Parathyroid adenoma (tissue), 2 donors: ENCODE data around the gene RETSAT.
"Not testable (repeated sequence)": the region's sequence is repeated elsewhere in the genome, so short reads cannot be mapped to it uniquely, and the experiment has no call there.

Experiments used
- H2AFZ ChIP-seq: fragments of 300-600 bp; sonication (generic); one replicate; pipeline ENCODE4 v1.7.0; 2017; ENCODE audit warnings: antibody characterized with exemption, mild to moderate bottlenecking
- H3K27ac ChIP-seq: fragments of 300-600 bp; sonication (generic); one replicate; pipeline ENCODE4 v1.7.0; 2017
- H3K27me3 ChIP-seq: fragments of 300-600 bp; sonication (generic); one replicate; pipeline ENCODE4 v1.7.0; 2017; ENCODE audit warnings: low read length; ENCODE audit not compliant: control insufficient read depth, insufficient read depth
- H3K36me3 ChIP-seq: fragments of 300-600 bp; sonication (generic); one replicate; pipeline ENCODE4 v1.7.0; 2017; ENCODE audit warnings: low read length; ENCODE audit not compliant: control insufficient read depth, insufficient read depth
- H3K4me1 ChIP-seq: fragments of 300-600 bp; sonication (generic); one replicate; pipeline ENCODE4 v1.7.0; 2017; ENCODE audit warnings: control low read depth
- H3K4me2 ChIP-seq: fragments of 300-600 bp; sonication (generic); one replicate; pipeline ENCODE4 v1.7.0; 2017; ENCODE audit warnings: low read length
- H3K4me3 ChIP-seq: fragments of 300-600 bp; sonication (generic); one replicate; pipeline ENCODE4 v1.7.0; 2017; ENCODE audit warnings: low read depth, low read length
- H3K79me2 ChIP-seq: fragments of 300-600 bp; sonication (generic); one replicate; pipeline ENCODE4 v1.7.0; 2017; ENCODE audit warnings: control low read depth
- H3K9ac ChIP-seq: fragments of 300-600 bp; sonication (generic); one replicate; pipeline ENCODE4 v1.7.0; 2017; ENCODE audit warnings: mild to moderate bottlenecking
- H3K9me3 ChIP-seq: fragments of 300-600 bp; sonication (generic); one replicate; pipeline ENCODE4 v1.7.0; 2017; ENCODE audit warnings: low read length; ENCODE audit not compliant: control insufficient read depth
- TF ChIP-seq, protein P1 (sequence below): fragments of 300-600 bp; sonication (generic); IDR thresholded peaks from one replicate; pipeline ENCODE4 v1.7.0; 2017; ENCODE audit warnings: antibody characterized with exemption, mild to moderate bottlenecking
- donor health status: primary hyperparathyroidism.

RETSAT gene

GRCh38 chr2:85330839-85331636 is 23.3 kb downstream of the RETSAT start:
- no peak overlapping the region for H3K9ac ChIP-seq
- peaks cover 12% of the 10 kb centered on the region for H3K4me1 ChIP-seq
- peaks cover 14% of the 10 kb centered on the region for H3K79me2 ChIP-seq
- no peak overlapping the region for H3K4me2 ChIP-seq
- H3K27me3 ChIP-seq: no peaks in the 10 kb centered on the region
- no peak overlapping the region for H2AFZ ChIP-seq
- TF ChIP-seq, protein P1, sequence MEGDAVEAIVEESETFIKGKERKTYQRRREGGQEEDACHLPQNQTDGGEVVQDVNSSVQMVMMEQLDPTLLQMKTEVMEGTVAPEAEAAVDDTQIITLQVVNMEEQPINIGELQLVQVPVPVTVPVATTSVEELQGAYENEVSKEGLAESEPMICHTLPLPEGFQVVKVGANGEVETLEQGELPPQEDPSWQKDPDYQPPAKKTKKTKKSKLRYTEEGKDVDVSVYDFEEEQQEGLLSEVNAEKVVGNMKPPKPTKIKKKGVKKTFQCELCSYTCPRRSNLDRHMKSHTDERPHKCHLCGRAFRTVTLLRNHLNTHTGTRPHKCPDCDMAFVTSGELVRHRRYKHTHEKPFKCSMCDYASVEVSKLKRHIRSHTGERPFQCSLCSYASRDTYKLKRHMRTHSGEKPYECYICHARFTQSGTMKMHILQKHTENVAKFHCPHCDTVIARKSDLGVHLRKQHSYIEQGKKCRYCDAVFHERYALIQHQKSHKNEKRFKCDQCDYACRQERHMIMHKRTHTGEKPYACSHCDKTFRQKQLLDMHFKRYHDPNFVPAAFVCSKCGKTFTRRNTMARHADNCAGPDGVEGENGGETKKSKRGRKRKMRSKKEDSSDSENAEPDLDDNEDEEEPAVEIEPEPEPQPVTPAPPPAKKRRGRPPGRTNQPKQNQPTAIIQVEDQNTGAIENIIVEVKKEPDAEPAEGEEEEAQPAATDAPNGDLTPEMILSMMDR: no peak
- H3K36me3 ChIP-seq: no peaks in the 10 kb centered on the region
- H3K27ac ChIP-seq: no peak overlapping the region
- H3K9me3 ChIP-seq: no peaks in the 10 kb centered on the region
- no peak overlapping the region for H3K4me3 ChIP-seq

DNA sequence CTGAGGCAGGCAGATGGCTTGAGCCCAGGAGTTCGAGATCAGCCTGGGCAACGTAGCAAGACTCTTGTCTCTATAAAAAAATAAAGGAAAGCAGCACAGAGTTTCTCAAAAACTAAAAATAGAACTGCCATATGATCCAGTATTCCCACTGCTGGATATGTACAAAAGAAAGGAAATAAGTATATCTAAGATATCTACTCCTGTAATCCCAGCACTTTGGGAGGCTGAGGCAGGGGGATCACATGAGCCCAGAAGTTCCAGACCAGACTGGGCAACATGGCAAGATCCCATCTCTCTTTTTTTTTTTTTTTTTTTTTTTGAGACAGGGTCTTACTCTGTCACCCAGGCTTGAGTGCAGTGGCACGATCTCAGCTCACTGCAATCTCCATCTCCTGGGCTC is 24.6 kb downstream of the RETSAT start:
- not testable (repeated sequence) for H3K9ac ChIP-seq, H3K27me3 ChIP-seq, H3K36me3 ChIP-seq, H3K9me3 ChIP-seq, H3K4me2 ChIP-seq, H3K4me3 ChIP-seq, H3K27ac ChIP-seq, H2AFZ ChIP-seq
- Histone ChIP-seq H3K79me2 (peaks cover 21% of the 10 kb centered on the region), H3K4me1 (peaks cover 25% of the 10 kb centered on the region)

GRCh38 chr2:85329181-85329651 is 25.1 kb downstream of the RETSAT start:
- H3K4me2 ChIP-seq: no peak overlapping the region
- TF ChIP-seq, protein P1: no peak
- H3K4me1 ChIP-seq: peaks cover 26% of the 10 kb centered on the region
- H3K79me2 ChIP-seq: peaks cover 21% of the 10 kb centered on the region
- H2AFZ ChIP-seq: no peak overlapping the region
- H3K9ac ChIP-seq: no peak overlapping the region
- H3K4me3 ChIP-seq: peak overlapping the region; percentile 96
- H3K27ac ChIP-seq: no peak overlapping the region
- H3K36me3 ChIP-seq: no peaks in the 10 kb centered on the region
- no peaks in the 10 kb centered on the region for H3K27me3 ChIP-seq
- H3K9me3 ChIP-seq: no peaks in the 10 kb centered on the region

DNA sequence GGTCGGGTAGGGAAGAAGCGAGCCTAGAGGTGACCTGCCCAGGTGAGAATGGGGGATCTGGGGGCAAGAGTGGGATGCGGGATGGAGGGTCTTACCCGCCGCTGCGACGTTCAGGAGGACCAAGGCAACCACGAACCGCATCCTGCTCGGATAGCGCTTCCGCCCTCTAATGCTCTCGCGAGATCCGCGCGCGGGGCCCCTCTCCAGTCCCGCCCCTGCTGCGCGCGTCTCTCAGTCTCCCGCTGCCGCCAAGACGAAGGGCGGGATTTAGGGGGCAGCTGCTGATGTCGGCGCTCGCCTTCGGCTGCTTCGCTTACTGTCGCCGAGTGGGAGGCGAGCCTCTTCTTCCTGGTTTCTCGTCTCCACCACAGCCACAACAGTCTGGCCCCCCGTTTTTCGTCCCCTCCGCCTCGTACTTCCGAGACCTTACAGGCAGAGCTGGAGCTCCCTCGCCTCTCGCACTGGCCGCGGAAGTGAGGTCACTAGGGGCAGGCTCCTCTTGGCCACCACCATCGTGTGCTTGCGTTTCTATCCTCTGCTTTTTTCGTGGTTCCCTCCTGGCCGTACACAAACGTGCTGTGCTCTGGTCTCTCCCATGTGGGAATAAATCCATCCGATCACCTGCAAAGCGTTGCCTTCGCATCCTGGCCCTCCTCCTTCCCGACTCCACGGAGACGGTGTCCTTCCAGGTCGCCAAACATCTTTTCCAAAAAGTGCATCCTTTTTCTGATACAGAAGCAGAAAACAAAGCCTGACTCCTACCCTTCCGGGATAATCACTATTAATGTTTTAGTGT is 26.3 kb downstream of the RETSAT start, which contains the start of gene TGOLN2:
Gene TGOLN2 (minus strand): TSS at position 168 of the 796 bp plus-strand sequence. CDS start 27 bp downstream, at position 141.
- no peaks in the 10 kb centered on the region for H3K27me3 ChIP-seq
- peak within 1 kb of the TSS; percentile 96 for H3K4me3 ChIP-seq
- peak within 1 kb of the TSS; percentile 93 for H3K4me2 ChIP-seq
- no peaks in the 10 kb centered on the region for H3K9me3 ChIP-seq
- peaks cover 21% of the 10 kb centered on the region for H3K79me2 ChIP-seq
- peak within 1 kb of the TSS; percentile 77 for H3K9ac ChIP-seq
- H3K4me1 ChIP-seq: peaks cover 26% of the 10 kb centered on the region
- peak within 1 kb of the TSS; percentile 95 for H2AFZ ChIP-seq
- TF ChIP-seq, protein P1: no peak
- H3K36me3 ChIP-seq: no peaks in the 10 kb centered on the region
- peak within 1 kb of the TSS; percentile 95 for H3K27ac ChIP-seq

GRCh38 chr2:85327160-85327821 is 27.0 kb downstream of the RETSAT start:
- peaks cover 26% of the 10 kb centered on the region for H3K79me2 ChIP-seq
- TF ChIP-seq, protein P1: no peak
- peak overlapping the region; percentile 95 for H3K27ac ChIP-seq
- peak overlapping the region; percentile 93 for H3K4me2 ChIP-seq
- no peaks in the 10 kb centered on the region for H3K36me3 ChIP-seq
- no peaks in the 10 kb centered on the region for H3K27me3 ChIP-seq
- H3K9ac ChIP-seq: no peak overlapping the region
- peak overlapping the region; percentile 95 for H2AFZ ChIP-seq
- H3K9me3 ChIP-seq: no peaks in the 10 kb centered on the region
- H3K4me1 ChIP-seq: peaks cover 26% of the 10 kb centered on the region
- H3K4me3 ChIP-seq: peak overlapping the region; percentile 96
